AG04449 (cell line): ENCODE data around the gene RNF212.

Experiments
- CTCF ChIA-PET: fragments of 350-600 bp; formaldehyde crosslinking; extraction: SDS; loops from one replicate; lab custom pipeline; 2021; ENCODE audit warnings: antibody characterized with exemption; lab: Yijun Ruan, JAX
- POLR2A ChIA-PET: fragments of 400-600, 350-600 bp; formaldehyde crosslinking; extraction: SDS; loops from one replicate; lab custom pipeline; 2020; ENCODE audit warnings: antibody characterized with exemption, inconsistent platforms; lab: Yijun Ruan, JAX
- DNase-seq: peaks from one replicate; pipeline ENCODE4 v3.0.0-alpha.2; 2010; ENCODE audit warnings: low read depth, low spot score
- H3K4me3 ChIP-seq: 2 replicates; pipeline ENCODE4 v1.5.1; 2011; ENCODE audit warnings: low read depth, mild to moderate bottlenecking, control low read depth, low read length
- TF ChIP-seq, protein P1 (sequence below): IDR thresholded peaks from one replicate; pipeline ENCODE4 v1.5.1; 2011; ENCODE audit warnings: mild to moderate bottlenecking, moderate library complexity, low read length, control low read depth, inconsistent platforms; ENCODE audit not compliant: insufficient read depth; ENCODE audit errors: missing control alignments

The RNF212 gene

DNA sequence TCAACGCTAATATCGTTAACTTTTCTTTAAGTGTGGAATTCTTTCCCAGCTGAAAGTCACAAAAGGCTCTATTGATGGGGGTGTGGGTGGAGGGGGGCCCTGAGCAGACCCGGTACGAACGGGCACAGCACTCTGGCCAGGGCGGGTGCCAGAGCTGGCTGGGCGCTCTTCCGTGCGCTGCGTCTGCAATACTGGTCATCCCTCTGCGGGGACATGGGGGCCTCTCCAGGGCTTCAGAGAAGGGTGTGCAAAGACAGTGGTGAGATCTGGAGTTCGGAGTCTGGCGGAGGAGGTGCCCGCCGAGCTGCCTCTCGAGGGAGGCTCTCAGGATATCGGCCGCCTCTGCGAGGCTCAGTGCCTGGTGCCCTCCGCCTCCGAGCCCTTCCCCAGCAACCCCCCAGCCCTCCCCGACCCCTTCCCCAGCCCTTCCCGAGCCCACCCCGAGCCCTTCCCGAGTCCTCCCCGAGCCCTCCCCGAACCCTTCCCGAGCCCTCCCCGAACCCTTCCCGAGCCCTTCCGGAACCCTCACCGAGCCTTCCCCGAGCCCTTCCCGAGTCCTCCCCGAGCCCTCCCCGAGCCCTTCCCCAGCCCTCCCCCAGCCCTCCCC, 67.7 kb downstream of the RNF212 start:
- H3K4me3 ChIP-seq, result no peak overlapping the region
- ChIA-PET POLR2A (interaction anchor here (0.7 kb wide), 1 partner anchor 32 kb away, joined by 3 read pairs; no protein-coding TSS in a partner anchor), CTCF (no interaction called here)
- TF ChIP-seq, protein P1, sequence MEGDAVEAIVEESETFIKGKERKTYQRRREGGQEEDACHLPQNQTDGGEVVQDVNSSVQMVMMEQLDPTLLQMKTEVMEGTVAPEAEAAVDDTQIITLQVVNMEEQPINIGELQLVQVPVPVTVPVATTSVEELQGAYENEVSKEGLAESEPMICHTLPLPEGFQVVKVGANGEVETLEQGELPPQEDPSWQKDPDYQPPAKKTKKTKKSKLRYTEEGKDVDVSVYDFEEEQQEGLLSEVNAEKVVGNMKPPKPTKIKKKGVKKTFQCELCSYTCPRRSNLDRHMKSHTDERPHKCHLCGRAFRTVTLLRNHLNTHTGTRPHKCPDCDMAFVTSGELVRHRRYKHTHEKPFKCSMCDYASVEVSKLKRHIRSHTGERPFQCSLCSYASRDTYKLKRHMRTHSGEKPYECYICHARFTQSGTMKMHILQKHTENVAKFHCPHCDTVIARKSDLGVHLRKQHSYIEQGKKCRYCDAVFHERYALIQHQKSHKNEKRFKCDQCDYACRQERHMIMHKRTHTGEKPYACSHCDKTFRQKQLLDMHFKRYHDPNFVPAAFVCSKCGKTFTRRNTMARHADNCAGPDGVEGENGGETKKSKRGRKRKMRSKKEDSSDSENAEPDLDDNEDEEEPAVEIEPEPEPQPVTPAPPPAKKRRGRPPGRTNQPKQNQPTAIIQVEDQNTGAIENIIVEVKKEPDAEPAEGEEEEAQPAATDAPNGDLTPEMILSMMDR, result no peak
- no peak for DNase-seq

DNA sequence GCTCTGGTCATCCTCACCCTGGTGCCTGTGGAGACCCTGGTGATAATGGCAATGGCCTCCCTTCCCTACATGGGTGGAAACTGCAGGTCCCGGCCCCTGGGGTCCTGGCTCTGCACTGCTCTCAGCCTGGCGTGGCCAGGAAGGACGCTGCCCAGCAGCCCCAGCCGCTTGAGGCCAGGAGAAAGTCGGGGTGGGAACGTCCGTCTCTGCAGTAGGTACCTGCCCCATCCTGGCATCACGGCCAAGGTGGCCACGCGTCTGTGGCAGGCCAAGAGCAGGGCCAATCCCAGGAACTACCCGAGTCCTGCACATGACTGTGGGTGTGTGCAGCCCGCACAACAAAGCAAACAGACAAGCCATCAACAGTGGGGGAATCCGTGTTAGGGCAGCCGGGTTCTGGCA, 68.2 kb downstream of the RNF212 start:
- H3K4me3 ChIP-seq, result no peak overlapping the region
- CTCF ChIA-PET, result no interaction called here
- POLR2A ChIA-PET, result interaction anchor here (0.7 kb wide), 1 partner anchor 31 kb away, joined by 3 read pairs; no protein-coding TSS in a partner anchor
- no peak for DNase-seq
- TF ChIP-seq, protein P1, result no peak

DNA sequence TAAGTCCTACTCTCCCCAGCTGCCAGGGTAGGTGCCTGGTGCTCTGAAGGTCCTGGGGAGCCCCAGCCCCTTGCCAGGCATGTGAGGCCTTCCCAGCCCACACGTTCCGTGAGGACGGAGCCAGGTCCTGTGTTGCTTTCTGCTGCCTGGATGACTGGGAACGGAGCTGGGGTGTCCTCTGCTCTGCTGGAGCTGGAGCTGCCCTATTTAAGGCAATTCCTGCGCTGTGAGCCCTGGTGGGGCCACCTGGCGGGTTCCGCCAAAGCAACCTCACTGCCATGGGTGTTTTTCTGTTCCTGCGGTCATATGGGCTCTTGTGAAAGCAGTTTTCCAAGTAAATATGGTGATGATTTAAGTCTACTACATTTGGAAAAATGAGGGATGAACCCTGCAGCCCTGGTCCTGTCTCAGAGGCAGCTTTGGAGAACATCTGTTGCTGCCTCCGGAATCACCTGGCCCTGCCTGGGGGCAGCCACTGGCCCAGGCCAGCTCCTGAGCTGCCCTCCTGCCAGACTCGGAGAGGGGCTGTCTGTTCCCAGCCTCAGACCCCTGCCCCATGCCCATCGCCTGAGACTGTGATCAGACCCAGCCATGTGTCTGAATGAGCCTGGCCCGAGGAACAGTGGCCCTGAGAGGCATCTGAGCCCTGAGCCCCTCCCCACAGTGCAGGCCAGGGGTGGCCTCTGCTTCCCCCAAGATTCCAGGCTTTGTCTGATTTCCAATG, 68.7 kb downstream of the RNF212 start:
- no peak overlapping the region for H3K4me3 ChIP-seq
- no peak for DNase-seq
- ChIA-PET CTCF (interaction anchor here (1.1 to 1.9 kb wide), 2 partner anchors 21 to 34 kb away, joined by 3 to 6 read pairs; no protein-coding TSS in a partner anchor), POLR2A (interaction anchor here (0.9 to 1.9 kb wide), 3 partner anchors 8 to 302 kb away, joined by 3 to 5 read pairs (median 4); partner anchors contain the start of gene UVSSA)
- TF ChIP-seq, protein P1, result no peak

DNA sequence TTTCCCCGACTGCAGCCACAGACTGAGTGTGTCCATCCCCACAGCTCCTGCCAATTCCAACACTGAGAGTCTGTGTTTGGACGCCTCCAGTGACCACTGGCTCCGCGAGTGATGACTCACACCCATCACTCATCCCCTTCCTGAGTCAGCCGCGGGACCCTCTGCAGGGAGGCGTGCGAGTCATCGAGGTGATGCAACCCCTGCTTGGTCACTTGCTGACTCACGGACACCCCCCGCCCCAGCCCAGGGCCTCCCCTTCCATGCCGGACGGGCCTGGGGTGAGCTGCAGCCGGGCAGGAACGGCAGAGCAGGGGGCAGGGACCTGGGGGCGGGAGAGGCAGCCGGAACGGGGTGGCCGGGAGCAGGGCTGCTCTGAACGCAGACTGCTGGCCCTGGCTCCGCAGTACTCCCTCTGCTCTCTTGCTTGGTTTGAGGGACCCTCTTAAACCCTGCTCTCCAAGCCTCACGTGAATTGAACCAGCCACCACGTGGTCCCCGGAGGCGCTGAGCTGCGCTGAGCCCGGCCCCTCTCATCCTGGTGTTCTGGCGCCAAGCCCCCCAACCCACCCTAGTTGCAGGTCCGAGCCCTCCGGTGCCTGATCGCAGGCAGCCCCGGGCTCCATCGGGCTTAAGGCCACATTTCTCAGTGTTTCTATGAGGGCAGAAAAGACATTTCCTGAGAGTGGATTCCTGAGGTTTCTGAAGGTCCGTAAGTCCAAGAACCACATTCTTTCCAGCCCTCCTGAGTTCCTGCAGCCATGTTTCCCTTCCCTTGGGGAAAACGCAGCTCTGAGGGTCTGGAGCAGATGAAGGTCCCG, 69.5 kb downstream of the RNF212 start:
- peak; percentile 96 for DNase-seq
- H3K4me3 ChIP-seq, result peak overlapping the region; percentile 38
- TF ChIP-seq, protein P1, result no peak
- POLR2A ChIA-PET, result interaction anchor here (0.6 to 1.9 kb wide), 7 partner anchors 9 to 303 kb away, joined by 3 to 5 read pairs (median 3); partner anchors contain the start of genes GAK, TMEM175 and UVSSA
- CTCF ChIA-PET, result interaction anchor here (1.1 to 1.9 kb wide), 2 partner anchors 20 to 34 kb away, joined by 3 to 6 read pairs; no protein-coding TSS in a partner anchor

DNA sequence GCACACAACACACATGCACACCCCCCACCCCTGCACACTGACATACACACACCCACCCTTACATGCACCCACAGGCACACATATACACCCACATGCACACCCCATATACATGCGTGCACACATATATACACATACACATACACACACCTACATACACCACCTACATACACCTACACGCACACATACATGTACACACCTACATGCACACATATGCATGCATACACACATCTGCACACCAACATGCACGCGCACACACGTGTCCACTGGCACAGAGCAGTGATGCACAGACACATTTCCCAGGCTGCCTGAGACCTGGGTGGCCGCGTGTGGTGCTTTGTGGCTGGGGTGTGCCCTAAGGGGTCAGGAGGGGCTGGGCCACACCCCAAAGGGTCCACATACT, 70.2 kb downstream of the RNF212 start:
- no peak overlapping the region for H3K4me3 ChIP-seq
- ChIA-PET POLR2A (interaction anchor here (0.6 to 1.9 kb wide), 5 partner anchors 9 to 303 kb away, joined by 3 to 4 read pairs (median 3); partner anchors contain the start of genes GAK, TMEM175 and UVSSA), CTCF (interaction anchor here (1.1 to 1.9 kb wide), 2 partner anchors 20 to 33 kb away, joined by 3 to 6 read pairs; no protein-coding TSS in a partner anchor)
- DNase-seq, result no peak
- TF ChIP-seq, protein P1, result no peak
